ENCODE results near the gene TIMM23.
"Not testable (repeated sequence)": the region's sequence is repeated elsewhere in the genome, so short reads cannot be mapped to it uniquely, and the experiment has no call there.

TIMM23 gene

DNA sequence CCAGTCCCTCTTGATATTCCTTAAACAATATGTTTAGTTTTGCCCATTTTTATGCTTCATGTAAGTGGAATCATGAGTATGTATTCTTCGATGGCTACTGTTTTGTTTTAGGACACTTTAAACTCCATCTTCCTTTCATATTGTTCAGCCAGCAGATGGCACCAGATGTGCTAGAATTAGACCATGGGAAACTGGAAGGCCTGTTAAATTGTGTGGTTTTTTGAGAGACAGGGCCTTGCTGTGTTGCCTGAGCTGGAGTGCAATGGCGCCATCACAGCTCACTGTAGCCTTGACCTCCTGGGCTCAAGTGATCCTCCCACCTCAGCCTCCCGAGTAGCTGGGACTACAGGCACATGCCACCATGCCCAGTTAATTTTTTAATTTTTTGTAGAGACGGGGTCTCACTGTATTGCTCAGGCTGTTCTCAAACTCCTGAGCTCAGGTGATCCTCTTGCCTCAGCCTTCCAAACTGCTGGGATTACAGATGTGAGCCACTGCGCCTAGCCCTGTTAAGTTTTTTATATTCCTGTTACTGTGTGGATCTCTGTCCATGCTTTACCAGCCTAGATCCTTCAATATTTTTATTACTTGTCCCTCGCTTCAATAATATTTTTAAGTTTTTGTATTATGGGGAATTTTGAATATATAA, 11.4 kb downstream of the TIMM23 start:
- DNase-seq (ENCODE audit: low read depth); H3K4me3 ChIP-seq (ENCODE audit: low read length): not testable (repeated sequence)
- TF ChIP-seq, protein P1, sequence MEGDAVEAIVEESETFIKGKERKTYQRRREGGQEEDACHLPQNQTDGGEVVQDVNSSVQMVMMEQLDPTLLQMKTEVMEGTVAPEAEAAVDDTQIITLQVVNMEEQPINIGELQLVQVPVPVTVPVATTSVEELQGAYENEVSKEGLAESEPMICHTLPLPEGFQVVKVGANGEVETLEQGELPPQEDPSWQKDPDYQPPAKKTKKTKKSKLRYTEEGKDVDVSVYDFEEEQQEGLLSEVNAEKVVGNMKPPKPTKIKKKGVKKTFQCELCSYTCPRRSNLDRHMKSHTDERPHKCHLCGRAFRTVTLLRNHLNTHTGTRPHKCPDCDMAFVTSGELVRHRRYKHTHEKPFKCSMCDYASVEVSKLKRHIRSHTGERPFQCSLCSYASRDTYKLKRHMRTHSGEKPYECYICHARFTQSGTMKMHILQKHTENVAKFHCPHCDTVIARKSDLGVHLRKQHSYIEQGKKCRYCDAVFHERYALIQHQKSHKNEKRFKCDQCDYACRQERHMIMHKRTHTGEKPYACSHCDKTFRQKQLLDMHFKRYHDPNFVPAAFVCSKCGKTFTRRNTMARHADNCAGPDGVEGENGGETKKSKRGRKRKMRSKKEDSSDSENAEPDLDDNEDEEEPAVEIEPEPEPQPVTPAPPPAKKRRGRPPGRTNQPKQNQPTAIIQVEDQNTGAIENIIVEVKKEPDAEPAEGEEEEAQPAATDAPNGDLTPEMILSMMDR (conservative IDR thresholded peaks at IDR 0.05; ENCODE audit: low read depth, low read length) = peak; percentile 41

DNA sequence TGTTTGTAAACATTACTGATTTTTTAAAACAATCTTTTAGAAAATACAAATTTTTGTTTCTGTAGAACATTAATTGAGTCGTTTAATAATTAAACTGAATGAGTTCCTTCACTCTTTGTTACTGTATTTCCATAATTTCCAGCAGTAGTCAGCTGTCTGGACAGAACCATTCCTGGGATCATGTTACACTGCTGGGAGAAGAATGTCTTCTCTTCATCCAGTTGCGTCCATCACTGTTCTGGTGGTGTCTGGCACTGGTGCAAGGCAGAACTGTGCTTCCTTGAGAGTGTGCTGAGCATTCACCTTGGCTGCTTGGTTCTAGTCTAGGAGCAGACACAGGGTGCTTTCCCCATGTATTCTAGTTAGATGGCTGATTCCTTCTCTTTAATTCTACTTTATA, 12.2 kb downstream of the TIMM23 start:
- H3K4me3 ChIP-seq (ENCODE audit: low read length); DNase-seq (ENCODE audit: low read depth): not testable (repeated sequence)

DNA sequence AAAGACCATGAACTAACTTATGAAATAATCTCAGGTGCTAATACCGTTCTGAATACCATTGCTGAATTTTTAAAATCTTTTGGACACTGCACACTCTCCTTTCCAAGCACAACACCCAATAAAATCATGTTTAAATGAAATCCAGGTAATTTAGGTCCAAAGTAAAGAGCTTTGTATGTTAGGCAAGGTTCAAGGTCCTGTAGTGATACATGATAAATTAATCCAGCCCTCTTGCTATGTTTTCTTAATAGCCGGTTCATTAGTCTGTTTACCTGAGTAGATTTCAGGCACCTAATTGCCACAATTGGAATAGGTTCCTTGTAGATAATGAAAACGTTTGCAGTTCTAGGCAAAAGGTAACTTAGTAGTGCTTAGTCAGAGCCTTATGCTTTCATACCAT, 13.3 kb downstream of the TIMM23 start:
- not testable (repeated sequence) for DNase-seq (ENCODE audit: low read depth); H3K4me3 ChIP-seq (ENCODE audit: low read length)

DNA sequence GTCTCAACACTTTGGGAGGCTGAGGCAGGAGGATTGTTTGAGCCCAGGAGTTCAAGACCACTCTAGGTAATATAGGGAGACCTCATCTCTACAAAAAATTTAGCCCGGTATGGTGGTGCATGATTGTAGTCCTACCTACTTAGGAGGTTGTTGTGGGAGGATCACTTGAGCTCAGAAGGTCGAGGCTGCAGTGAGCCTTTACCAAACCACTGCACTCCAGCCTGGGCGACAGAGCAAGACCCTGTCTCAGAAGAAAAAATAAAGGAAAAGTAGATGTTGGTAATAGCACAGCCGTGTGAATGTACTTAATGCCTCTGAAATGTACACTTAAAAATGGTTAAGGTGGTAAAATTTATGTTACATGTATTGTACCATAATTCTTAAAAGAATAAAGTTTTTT, 25.3 kb downstream of the TIMM23 start:
- no peak for DNase-seq (ENCODE audit: low read depth)
- no peak overlapping the region for H3K4me3 ChIP-seq (ENCODE audit: low read length)
- TF ChIP-seq, protein P1 (conservative IDR thresholded peaks at IDR 0.05; ENCODE audit: low read depth, low read length) = no peak

DNA sequence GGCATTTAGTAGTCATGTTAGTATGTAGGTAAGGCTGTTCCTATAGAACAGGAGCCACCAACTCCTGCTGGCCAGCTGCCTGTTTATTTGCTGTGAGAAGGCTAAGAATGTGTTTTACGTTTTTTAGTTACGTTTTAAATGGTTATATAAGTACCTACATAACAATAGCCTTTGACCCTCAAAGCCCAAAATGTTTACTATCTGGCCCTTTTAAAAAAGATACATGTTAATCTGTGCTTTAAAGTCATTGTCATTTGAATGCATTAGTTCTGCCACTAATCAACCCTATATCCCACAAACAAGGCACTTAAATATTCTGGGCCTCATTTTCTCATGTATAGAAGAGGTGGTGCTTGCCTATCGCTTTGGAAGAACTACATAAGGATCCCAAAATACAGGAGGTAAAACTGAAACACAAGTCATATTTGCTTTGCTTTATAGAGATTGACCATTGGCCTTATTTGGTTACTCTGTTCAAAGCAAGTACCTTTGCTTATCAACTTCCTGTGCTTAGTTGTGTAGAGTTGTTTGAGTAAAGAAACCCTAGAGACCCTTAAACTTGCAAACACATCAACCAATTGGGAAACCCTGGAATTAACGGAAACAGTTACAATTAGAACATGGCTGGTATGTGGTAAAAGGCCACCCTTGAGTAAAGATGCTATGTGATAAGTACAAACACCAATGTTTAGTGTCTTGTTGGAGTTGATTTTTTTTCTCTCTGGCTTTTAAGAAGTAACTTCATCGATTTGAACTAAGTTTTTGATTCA, 25.9 kb downstream of the TIMM23 start:
- TF ChIP-seq, protein P1 (conservative IDR thresholded peaks at IDR 0.05; ENCODE audit: low read depth, low read length) = no peak
- H3K4me3 ChIP-seq (ENCODE audit: low read length) = no peak overlapping the region

DNA sequence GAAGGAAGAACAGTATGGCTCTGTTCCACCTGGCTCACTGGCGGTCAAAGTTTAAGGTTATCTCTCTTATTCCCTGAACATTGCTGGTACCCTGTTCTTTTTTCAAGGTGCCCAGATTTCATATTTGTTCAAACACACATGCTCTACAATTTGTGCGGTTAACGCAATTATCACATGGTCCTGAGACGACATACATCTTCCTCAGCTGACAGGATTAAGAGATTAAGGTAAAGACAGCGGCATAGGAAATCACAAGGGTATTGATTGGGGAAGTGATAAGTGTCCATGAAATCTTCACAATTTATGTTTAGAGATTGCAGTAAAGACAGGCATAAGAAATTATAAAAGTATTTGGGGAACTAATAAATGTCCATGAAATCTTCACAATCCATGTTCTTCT, 27.7 kb downstream of the TIMM23 start:
- H3K4me3 ChIP-seq (ENCODE audit: low read length); DNase-seq (ENCODE audit: low read depth): not testable (repeated sequence)

More for the DNA sequence above, 25.9 kb downstream of the TIMM23 start:
- no peak for DNase-seq (ENCODE audit: low read depth)

DNA sequence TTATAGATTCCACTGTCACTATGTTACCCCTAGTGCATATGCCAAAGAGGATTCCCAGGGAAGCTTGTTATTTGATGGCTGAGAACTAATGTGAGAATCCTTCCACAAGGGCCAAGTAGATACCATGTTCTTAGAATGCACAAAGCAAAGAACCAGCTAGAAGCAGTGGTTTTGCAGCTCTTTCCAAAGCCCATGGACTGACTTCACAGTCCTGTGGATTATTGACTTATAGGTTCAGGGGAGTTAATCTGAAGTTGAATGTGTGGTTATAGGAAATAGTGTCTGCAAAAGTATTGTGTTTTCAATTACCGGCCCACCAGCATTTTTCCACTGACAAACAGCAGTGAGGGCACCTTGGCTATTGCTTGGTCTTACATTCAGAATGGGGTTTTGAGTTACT, 28.2 kb downstream of the TIMM23 start:
- TF ChIP-seq, protein P1 (conservative IDR thresholded peaks at IDR 0.05; ENCODE audit: low read depth, low read length) = no peak
- H3K4me3 ChIP-seq (ENCODE audit: low read length) = no peak overlapping the region
- DNase-seq (ENCODE audit: low read depth) = no peak

DNA sequence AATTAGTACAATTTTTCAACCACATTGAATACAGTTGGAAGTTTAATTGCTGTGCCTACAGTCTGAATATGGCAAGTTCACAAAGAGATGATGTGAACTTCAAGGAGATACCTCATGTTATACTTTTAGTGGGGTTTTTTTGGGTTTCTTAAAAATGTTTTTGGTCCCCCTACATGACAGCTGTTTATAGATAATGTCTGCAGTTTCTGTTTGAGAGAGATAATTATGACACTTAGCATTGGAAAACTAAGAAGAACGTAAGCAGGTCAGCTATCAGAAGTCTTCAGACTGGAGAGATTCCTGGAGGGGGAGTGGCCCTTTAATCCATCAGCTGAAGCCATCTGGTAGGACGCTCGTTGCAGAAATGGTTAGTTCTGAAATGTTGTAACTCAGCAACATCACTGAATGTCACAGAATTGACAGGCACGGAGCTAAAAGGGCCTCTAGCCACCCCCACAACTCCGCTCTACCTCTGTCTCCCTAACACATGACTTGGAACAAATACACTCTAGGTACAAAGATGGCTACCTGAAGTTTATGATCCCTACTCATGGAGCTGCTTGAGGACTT, 29.0 kb downstream of the TIMM23 start:
- DNase-seq (ENCODE audit: low read depth) = peak; percentile 25
- TF ChIP-seq, protein P1 (conservative IDR thresholded peaks at IDR 0.05; ENCODE audit: low read depth, low read length) = no peak
- no peak overlapping the region for H3K4me3 ChIP-seq (ENCODE audit: low read length)

DNA sequence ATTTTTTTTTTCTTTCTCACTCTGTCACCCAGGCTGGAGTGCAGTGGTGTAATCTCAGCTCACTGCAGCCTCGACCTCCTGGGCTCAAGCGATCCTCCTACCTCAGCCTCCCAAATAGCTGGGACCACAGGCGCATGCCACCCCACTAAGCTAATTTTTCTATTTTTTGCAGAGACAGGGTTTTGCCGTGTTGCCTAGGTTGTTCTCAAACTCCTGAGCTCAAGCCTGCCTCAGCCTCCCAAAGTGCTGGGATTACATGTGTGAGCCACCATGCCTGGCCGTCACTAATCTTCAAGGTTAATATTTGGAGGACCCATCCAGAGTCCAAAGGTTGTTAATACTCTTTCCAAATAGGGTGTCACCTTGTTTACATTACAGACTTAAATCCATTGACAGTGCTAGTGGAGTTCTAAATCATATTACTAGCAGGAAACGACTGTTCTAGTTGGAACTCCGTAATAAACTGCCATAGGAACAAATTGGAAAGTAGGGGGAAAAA, 29.9 kb downstream of the TIMM23 start:
- H3K4me3 ChIP-seq (ENCODE audit: low read length); DNase-seq (ENCODE audit: low read depth): not testable (repeated sequence)

Data from retinal pigment epithelial cell (primary cell).